GM23338 (cell line): Measurements from ENCODE around the gene ROBO1. TPM values are rescaled to one million over a fixed set of nuclear protein-coding genes. Genes with fewer than 3 reads are reported as not detected.

Experiments
- ATAC-seq: fragments of 200-7000 bp; cut with Tn5 transposase; 3 replicates; pipeline ENCODE4 v1.9.1; 2020
- DNase-seq: peaks from one replicate; pipeline ENCODE4 v3.0.0-alpha.2; 2015; ENCODE audit warnings: low spot score
- H2AFZ ChIP-seq: fragments of 200-600 bp; sonication (generic); 2 replicates; pipeline ENCODE4 v1.8.0; 2016; ENCODE audit warnings: antibody characterized with exemption, mild to moderate bottlenecking, moderate library complexity
- H3F3A ChIP-seq: fragments of 200-600 bp; sonication (generic); replicated peaks from 2 replicates; pipeline ENCODE4 v1.8.0; 2017; ENCODE audit warnings: antibody characterized with exemption, mixed run types, low read depth
- H3K27ac ChIP-seq: fragments of 200-600 bp; sonication (generic); 2 replicates; pipeline ENCODE4 v1.6.1; 2016; ENCODE audit warnings: low read depth
- H3K27me3 ChIP-seq: fragments of 200-600 bp; sonication (generic); 2 replicates; pipeline ENCODE4 v1.8.0; 2016; ENCODE audit warnings: mild to moderate bottlenecking, mixed run types, moderate library complexity; ENCODE audit not compliant: insufficient read depth
- H3K36me3 ChIP-seq: fragments of 200-600 bp; sonication (generic); 2 replicates; pipeline ENCODE4 v1.8.0; 2016; ENCODE audit warnings: mild to moderate bottlenecking; ENCODE audit not compliant: insufficient read depth
- H3K4me1 ChIP-seq: fragments of 200-600 bp; sonication (generic); 2 replicates; pipeline ENCODE4 v1.8.0; 2016; ENCODE audit warnings: mild to moderate bottlenecking, moderate library complexity; ENCODE audit not compliant: insufficient read depth
- H3K4me2 ChIP-seq: fragments of 200-600 bp; sonication (generic); 2 replicates; pipeline ENCODE4 v1.7.1; 2017; ENCODE audit warnings: mixed run types
- H3K4me3 ChIP-seq: fragments of 200-600 bp; sonication (generic); 2 replicates; pipeline ENCODE4 v1.6.1; 2016; ENCODE audit warnings: mixed run types
- H3K79me2 ChIP-seq: fragments of 200-600 bp; sonication (generic); replicated peaks from 2 replicates; pipeline ENCODE4 v1.8.0; 2017; ENCODE audit warnings: mild to moderate bottlenecking; ENCODE audit not compliant: insufficient read depth
- H3K9me2 ChIP-seq: fragments of 200-600 bp; sonication (generic); 2 replicates; pipeline ENCODE4 v1.8.0; 2017; ENCODE audit not compliant: insufficient read depth
- H4K20me1 ChIP-seq: fragments of 200-600 bp; sonication (generic); replicated peaks from 2 replicates; pipeline ENCODE4 v1.8.0; 2017; ENCODE audit warnings: mild to moderate bottlenecking; ENCODE audit not compliant: insufficient read depth
- H3K27ac Mint-ChIP-seq: 2 replicates; pipeline ENCODE4 v1.8.0; 2020; ENCODE audit warnings: inconsistent platforms, mild to moderate bottlenecking, moderate library complexity, mixed read lengths
- H3K27me3 Mint-ChIP-seq: 3 replicates; pipeline ENCODE4 v1.8.0; 2022; ENCODE audit warnings: low read depth, mild to moderate bottlenecking, moderate library complexity, mixed read lengths, inconsistent platforms; ENCODE audit not compliant: insufficient read depth, poor library complexity
- H3K36me3 Mint-ChIP-seq: 3 replicates; pipeline ENCODE4 v1.8.0; 2021; ENCODE audit warnings: low read depth, mild to moderate bottlenecking, inconsistent platforms, moderate library complexity, mixed read lengths
- H3K4me1 Mint-ChIP-seq: 3 replicates; pipeline ENCODE4 v1.8.0; 2020; ENCODE audit warnings: mild to moderate bottlenecking, inconsistent platforms, mixed read lengths
- H3K4me3 Mint-ChIP-seq: 3 replicates; pipeline ENCODE4 v1.8.0; 2021; ENCODE audit warnings: moderate library complexity, mild to moderate bottlenecking, inconsistent platforms, mixed read lengths
- H3K9me3 Mint-ChIP-seq: 3 replicates; pipeline ENCODE4 v1.8.0; 2020; ENCODE audit warnings: moderate library complexity, mild to moderate bottlenecking, inconsistent platforms, mixed read lengths
- CREB1 ChIP-seq: fragments of 250-450 bp; sonication (Bioruptor Pico); IDR thresholded peaks from 2 replicates; pipeline ENCODE4 v1.5.0; 2020; ENCODE audit warnings: low read depth, mild to moderate bottlenecking, moderate library complexity
- CTCF ChIP-seq, 2 experiments: fragments of 200-600 bp in 1 of 2; sonication (generic) in 1 of 2; conservative IDR thresholded peaks; 2 replicates each; pipeline versions ENCODE4 v1.5.1 to v1.6.1; 2016 to 2017; ENCODE audit warnings: antibody characterized with exemption in 2 of 2, low read depth in 2 of 2, mild to moderate bottlenecking in 2 of 2, moderate library complexity in 1 of 2
- EZH2 ChIP-seq: fragments of 200-600 bp; sonication (generic); IDR thresholded peaks from one replicate; pipeline ENCODE4 v1.8.0; 2017; ENCODE audit warnings: antibody characterized with exemption, mild to moderate bottlenecking, low read depth; ENCODE audit not compliant: unreplicated experiment
- EZH2phosphoT487 ChIP-seq: fragments of 200-600 bp; sonication (generic); IDR thresholded peaks from one replicate; pipeline ENCODE4 v1.8.1; 2018; ENCODE audit warnings: antibody characterized with exemption; ENCODE audit not compliant: unreplicated experiment
- JUNB ChIP-seq: IDR thresholded peaks from one replicate; pipeline ENCODE4 v1.6.1; 2016; ENCODE audit warnings: antibody characterized with exemption; ENCODE audit not compliant: unreplicated experiment
- NANOG ChIP-seq: IDR thresholded peaks from 2 replicates; pipeline ENCODE4 v1.6.1; 2016; ENCODE audit warnings: antibody characterized with exemption, borderline replicate concordance
- POLR2AphosphoS5 ChIP-seq: IDR thresholded peaks from 2 replicates; pipeline ENCODE4 v1.6.1; 2016; ENCODE audit warnings: antibody characterized with exemption, low read depth
- REST ChIP-seq: IDR thresholded peaks from one replicate; pipeline ENCODE4 v1.6.1; 2018; ENCODE audit warnings: antibody characterized with exemption; ENCODE audit not compliant: unreplicated experiment
- STAT1 ChIP-seq: IDR thresholded peaks from one replicate; pipeline ENCODE4 v1.6.1; 2016; ENCODE audit warnings: antibody characterized with exemption; ENCODE audit not compliant: unreplicated experiment
- ZNF114 ChIP-seq: fragments of 250-450 bp; sonication (Bioruptor Pico); IDR thresholded peaks from 2 replicates; pipeline ENCODE4 v1.5.0; 2020; ENCODE audit warnings: mild to moderate bottlenecking, moderate library complexity
- ZNF331 ChIP-seq: fragments of 250-450 bp; sonication (Bioruptor Pico); IDR thresholded peaks from 2 replicates; pipeline ENCODE4 v1.5.0; 2020; ENCODE audit warnings: low read depth, mild to moderate bottlenecking, moderate library complexity
- polyA plus RNA-seq: library from polyadenylated mRNA; unstranded; fragments of >200 nt; fragmentation: Nextera tagmentation; extraction: Ambion mirVana; gene quantifications from 2 replicates; pipeline ENCODE4 v1.2.1, GENCODE V29; 2016
- total RNA-seq: library from RNA; depleted of rRNA; stranded (reverse); fragments of >200 nt; shearing (Covaris generic); gene quantifications from 2 replicates; pipeline ENCODE4 v1.2.3, GENCODE V29; 2014

The ROBO1 gene
- total and polyA plus RNA-seq, 2 experiments from 2014 or later: 19.2 to 78.3 TPM

- Mint-ChIP-seq H3K36me3 (peaks cover 5% of the 10 kb centered on the region; the same call in 1 of the 3 replicates), H3K9me3 (no peaks in the 10 kb centered on the region), H3K4me1 (peaks cover 45% of the 10 kb centered on the region), H3K4me3 (no peak overlapping the region), H3K27me3 (peaks cover 2% of the 10 kb centered on the region), H3K27ac (no peak overlapping the region)
- Histone ChIP-seq H2AFZ (no peak overlapping the region), H3K27me3 (no peaks in the 10 kb centered on the region), H3K9me2 (no peaks in the 10 kb centered on the region), H3F3A (no peaks in the 10 kb centered on the region), H3K36me3 (no peaks in the 10 kb centered on the region), H3K4me2 (no peak overlapping the region), H3K4me1 (peaks cover 41% of the 10 kb centered on the region), H4K20me1 (no peaks in the 10 kb centered on the region), H3K4me3 (no peak overlapping the region), H3K79me2 (no peaks in the 10 kb centered on the region), H3K27ac (no peak overlapping the region)
- DNase-seq (peak; percentile 91), ATAC-seq (peak; percentile 55)
- TF ChIP-seq CTCF (conservative IDR thresholded peaks at IDR 0.05; ENCODE audit: low read depth in 2 of 2): peak; percentile 85 to 98
- TF ChIP-seq STAT1: no peak
- TF ChIP-seq JUNB: no peak
- no peak for TF ChIP-seq ZNF114 (CRISPR knock-in tag)
- TF ChIP-seq NANOG: 0 out of 2 replicates have a peak, but pooled peaks have one; percentile 4
- TF ChIP-seq REST: no peak
Observed at GRCh38 chr3:78645628-78646310, 1122.0 kb downstream of the ROBO1 start.

- H3K36me3 Mint-ChIP-seq: no peaks in the 10 kb centered on the region; the same call in 2 of the 3 replicates
- no peaks in the 10 kb centered on the region for H3K9me3 Mint-ChIP-seq
- TF ChIP-seq NANOG: no peak
- TF ChIP-seq POLR2AphosphoS5: no peak
- no peak for TF ChIP-seq ZNF331
- no peak for TF ChIP-seq EZH2phosphoT487
- no peak for TF ChIP-seq EZH2
- no peak for TF ChIP-seq CREB1 (CRISPR knock-in tag)
- no peak for TF ChIP-seq STAT1
- no peak for TF ChIP-seq REST
Observed at GRCh38 chr3:78644847-78645246, 1123.0 kb downstream of the ROBO1 start.

More at GRCh38 chr3:78644847-78645246, 1123.0 kb downstream of the ROBO1 start:
- Histone ChIP-seq H3K9me2 (no peaks in the 10 kb centered on the region), H3K27me3 (no peaks in the 10 kb centered on the region), H3K4me2 (no peak overlapping the region), H3K36me3 (no peaks in the 10 kb centered on the region), H4K20me1 (no peaks in the 10 kb centered on the region), H3K27ac (no peak overlapping the region), H2AFZ (no peak overlapping the region), H3K79me2 (no peaks in the 10 kb centered on the region), H3F3A (no peaks in the 10 kb centered on the region), H3K4me1 (peaks cover 37% of the 10 kb centered on the region), H3K4me3 (no peak overlapping the region)
- Mint-ChIP-seq H3K27ac (peak overlapping the region; percentile 70), H3K4me1 (peaks cover 42% of the 10 kb centered on the region), H3K27me3 (peaks cover 2% of the 10 kb centered on the region), H3K4me3 (no peak overlapping the region)
- DNase-seq (no peak), ATAC-seq (no peak)
